ENCODE measurements around the gene RESP18.
A peak's percentile ranks its signal among the peaks of the same experiment; 100 is the strongest.

Gene RESP18

DNA sequence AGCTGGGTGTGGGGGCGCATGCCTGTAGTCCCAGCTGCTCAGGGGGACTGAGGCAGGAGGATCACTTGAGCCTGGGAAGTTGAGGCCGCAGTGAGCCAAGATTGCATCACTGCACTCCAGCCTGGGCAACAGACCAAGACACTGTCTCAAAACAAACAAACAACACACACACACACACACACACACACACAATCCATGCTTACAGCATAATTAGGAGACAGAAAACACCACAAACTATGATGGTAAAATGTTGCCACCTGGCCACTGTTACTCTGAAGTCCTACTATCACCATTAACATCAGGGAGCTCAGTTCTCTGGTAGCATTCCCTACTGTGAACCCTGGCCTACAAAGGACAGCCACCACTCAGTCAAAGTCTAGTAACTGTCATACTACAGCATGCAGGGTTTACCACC is 36.9 kb upstream of the RESP18 start (continued):
- peak; percentile 96 for TF ChIP-seq ZNF148 (tag by site-specific recombination; IDR thresholded peaks at IDR 0.05; ENCODE audit: borderline replicate concordance)
- TF ChIP-seq CTCF (tag by site-specific recombination; IDR thresholded peaks at IDR 0.05) = no peak
- TF ChIP-seq, protein P1, sequence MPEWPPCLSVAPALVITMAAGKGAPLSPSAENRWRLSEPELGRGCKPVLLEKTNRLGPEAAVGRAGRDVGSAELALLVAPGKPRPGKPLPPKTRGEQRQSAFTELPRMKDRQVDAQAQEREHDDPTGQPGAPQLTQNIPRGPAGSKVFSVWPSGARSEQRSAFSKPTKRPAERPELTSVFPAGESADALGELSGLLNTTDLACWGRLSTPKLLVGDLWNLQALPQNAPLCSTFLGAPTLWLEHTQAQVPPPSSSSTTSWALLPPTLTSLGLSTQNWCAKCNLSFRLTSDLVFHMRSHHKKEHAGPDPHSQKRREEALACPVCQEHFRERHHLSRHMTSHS (tag by site-specific recombination; IDR thresholded peaks at IDR 0.05) = peak; percentile 86; the same call in 1 of the 2 replicates
- TF ChIP-seq ZNF701 (tag by site-specific recombination; IDR thresholded peaks at IDR 0.05) = no peak
- TF ChIP-seq ZBTB7A (tag by site-specific recombination; IDR thresholded peaks at IDR 0.05; ENCODE audit: low read depth) = no peak
- TF ChIP-seq ZNF239 (tag by site-specific recombination; IDR thresholded peaks at IDR 0.05) = no peak
- TF ChIP-seq, protein P2, sequence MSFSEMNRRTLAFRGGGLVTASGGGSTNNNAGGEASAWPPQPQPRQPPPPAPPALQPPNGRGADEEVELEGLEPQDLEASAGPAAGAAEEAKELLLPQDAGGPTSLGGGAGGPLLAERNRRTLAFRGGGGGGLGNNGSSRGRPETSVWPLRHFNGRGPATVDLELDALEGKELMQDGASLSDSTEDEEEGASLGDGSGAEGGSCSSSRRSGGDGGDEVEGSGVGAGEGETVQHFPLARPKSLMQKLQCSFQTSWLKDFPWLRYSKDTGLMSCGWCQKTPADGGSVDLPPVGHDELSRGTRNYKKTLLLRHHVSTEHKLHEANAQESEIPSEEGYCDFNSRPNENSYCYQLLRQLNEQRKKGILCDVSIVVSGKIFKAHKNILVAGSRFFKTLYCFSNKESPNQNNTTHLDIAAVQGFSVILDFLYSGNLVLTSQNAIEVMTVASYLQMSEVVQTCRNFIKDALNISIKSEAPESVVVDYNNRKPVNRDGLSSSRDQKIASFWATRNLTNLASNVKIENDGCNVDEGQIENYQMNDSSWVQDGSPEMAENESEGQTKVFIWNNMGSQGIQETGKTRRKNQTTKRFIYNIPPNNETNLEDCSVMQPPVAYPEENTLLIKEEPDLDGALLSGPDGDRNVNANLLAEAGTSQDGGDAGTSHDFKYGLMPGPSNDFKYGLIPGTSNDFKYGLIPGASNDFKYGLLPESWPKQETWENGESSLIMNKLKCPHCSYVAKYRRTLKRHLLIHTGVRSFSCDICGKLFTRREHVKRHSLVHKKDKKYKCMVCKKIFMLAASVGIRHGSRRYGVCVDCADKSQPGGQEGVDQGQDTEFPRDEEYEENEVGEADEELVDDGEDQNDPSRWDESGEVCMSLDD (tag by site-specific recombination; IDR thresholded peaks at IDR 0.05) = peak; percentile 68
- TF ChIP-seq, protein P3, sequence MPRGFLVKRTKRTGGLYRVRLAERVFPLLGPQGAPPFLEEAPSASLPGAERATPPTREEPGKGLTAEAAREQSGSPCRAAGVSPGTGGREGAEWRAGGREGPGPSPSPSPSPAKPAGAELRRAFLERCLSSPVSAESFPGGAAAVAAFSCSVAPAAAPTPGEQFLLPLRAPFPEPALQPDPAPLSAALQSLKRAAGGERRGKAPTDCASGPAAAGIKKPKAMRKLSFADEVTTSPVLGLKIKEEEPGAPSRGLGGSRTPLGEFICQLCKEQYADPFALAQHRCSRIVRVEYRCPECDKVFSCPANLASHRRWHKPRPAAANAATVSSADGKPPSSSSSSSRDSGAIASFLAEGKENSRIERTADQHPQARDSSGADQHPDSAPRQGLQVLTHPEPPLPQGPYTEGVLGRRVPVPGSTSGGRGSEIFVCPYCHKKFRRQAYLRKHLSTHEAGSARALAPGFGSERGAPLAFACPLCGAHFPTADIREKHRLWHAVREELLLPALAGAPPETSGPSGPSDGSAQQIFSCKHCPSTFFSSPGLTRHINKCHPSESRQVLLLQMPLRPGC (tag by site-specific recombination; IDR thresholded peaks at IDR 0.05) = peak; percentile 16; the same call in 1 of the 2 replicates
- no peak for TF ChIP-seq ZNF274 (IDR thresholded peaks at IDR 0.05; ENCODE audit: low read length)
- no peak for TF ChIP-seq ZNF274 (tag by site-specific recombination; IDR thresholded peaks at IDR 0.05; ENCODE audit: borderline replicate concordance)
- no peak for TF ChIP-seq ZNF596 (tag by site-specific recombination; IDR thresholded peaks at IDR 0.05)
- no peak for TF ChIP-seq OVOL3 (tag by site-specific recombination; IDR thresholded peaks at IDR 0.05)
- TF ChIP-seq ZNF747 (tag by site-specific recombination; IDR thresholded peaks at IDR 0.05) = 0 out of 2 replicates have a peak, but pooled peaks have one; percentile 68
- TF ChIP-seq, protein P4, sequence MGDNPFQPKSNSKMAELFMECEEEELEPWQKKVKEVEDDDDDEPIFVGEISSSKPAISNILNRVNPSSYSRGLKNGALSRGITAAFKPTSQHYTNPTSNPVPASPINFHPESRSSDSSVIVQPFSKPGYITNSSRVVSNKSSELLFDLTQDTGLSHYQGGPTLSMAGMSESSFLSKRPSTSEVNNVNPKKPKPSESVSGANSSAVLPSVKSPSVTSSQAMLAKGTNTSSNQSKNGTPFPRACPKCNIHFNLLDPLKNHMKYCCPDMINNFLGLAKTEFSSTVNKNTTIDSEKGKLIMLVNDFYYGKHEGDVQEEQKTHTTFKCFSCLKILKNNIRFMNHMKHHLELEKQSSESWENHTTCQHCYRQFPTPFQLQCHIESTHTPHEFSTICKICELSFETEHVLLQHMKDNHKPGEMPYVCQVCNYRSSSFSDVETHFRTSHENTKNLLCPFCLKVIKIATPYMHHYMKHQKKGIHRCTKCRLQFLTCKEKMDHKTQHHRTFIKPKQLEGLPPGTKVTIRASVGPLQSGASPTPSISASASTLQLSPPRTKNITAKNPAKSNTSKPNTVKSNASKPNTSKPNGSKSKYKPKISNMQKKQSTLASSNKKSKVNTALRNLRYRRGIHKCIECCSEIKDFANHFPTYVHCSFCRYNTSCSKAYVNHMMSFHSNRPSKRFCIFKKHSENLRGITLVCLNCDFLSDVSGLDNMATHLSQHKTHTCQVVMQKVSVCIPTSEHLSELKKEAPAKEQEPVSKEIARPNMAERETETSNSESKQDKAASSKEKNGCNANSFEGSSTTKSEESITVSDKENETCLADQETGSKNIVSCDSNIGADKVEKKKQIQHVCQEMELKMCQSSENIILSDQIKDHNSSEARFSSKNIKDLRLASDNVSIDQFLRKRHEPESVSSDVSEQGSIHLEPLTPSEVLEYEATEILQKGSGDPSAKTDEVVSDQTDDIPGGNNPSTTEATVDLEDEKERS (tag by site-specific recombination; IDR thresholded peaks at IDR 0.05) = no peak
- no peak for TF ChIP-seq ZNF549 (tag by site-specific recombination; IDR thresholded peaks at IDR 0.05)
- no peak for TF ChIP-seq ZNF518A (tag by site-specific recombination; conservative IDR thresholded peaks at IDR 0.05; ENCODE audit: low read depth)
- peak; percentile 77; the same call in 1 of the 2 replicates for TF ChIP-seq ZNF580 (tag by site-specific recombination; IDR thresholded peaks at IDR 0.05)
- TF ChIP-seq ZNF433 (tag by site-specific recombination; IDR thresholded peaks at IDR 0.05; ENCODE audit: low read depth) = no peak
- no peak for TF ChIP-seq ELK4 (IDR thresholded peaks at IDR 0.05; ENCODE audit: borderline replicate concordance, low read depth, low read length)

All from HEK293 (cell line).